ENCODE measurements around the gene SLC1A4.

SLC1A4 gene

GRCh38 chr2:64989126-64989981 lies at the start of gene SLC1A4:
TSS of gene SLC1A4 (plus strand) at chr2:64989399. CDS start at chr2:64989644, 245 bp downstream.
- no peak for FAIRE-seq
- DNase-seq (ENCODE audit: insufficient read length, low spot score) = no peak
- TF ChIP-seq CTCF (IDR thresholded peaks at IDR 0.05; ENCODE audit: insufficient read depth, missing control alignments) = no peak

DNA sequence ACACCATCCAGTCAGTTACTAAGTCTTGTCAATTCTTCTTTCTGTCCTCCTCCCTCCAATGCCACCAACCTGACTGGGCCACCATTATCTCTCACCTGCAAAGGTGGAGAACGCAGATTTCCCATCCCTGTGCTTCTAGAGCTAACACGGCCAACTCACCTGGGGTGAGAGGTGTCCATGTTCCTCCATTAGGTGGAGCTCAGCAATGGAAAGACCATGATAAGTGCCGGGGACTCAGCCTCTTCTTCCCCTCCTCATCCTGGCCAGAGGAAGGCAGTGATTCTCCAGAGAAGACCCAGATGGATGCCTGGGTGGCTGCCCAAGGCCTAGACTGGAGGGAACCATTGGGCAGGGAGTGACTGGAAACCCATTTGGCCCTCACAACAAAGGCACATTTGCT lies 48.1 kb upstream of the SLC1A4 start:
- no peak for FAIRE-seq

GRCh38 chr2:64941801-64942200 lies 47.4 kb upstream of the SLC1A4 start:
- FAIRE-seq = no peak
- DNase-seq (ENCODE audit: insufficient read length, low spot score) = no peak

More for the DNA sequence above, 48.1 kb upstream of the SLC1A4 start:
- no peak for DNase-seq (ENCODE audit: insufficient read length, low spot score)
- TF ChIP-seq CTCF (IDR thresholded peaks at IDR 0.05; ENCODE audit: insufficient read depth, missing control alignments) = no peak

DNA sequence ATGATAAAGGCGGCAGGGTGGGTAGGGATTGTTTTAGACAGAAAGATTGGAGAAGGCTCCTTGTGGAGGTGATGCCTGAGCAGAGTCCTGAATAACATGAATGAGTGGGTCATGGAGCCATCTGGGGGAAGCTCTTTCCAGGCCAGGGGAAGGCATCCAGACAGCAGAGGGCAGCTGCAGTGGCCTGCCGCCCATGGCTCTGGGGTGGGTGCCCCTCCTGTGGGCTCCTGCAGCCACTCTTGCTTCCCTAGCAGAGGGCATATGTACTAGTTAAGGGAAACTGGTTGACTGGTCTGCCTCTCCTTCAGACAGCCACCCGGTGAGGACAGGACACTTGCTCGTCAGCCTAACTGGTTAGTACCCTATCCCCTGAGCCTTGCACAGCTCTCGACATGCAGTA lies 46.5 kb upstream of the SLC1A4 start:
- no peak for DNase-seq (ENCODE audit: insufficient read length, low spot score)
- TF ChIP-seq CTCF (IDR thresholded peaks at IDR 0.05; ENCODE audit: insufficient read depth, missing control alignments) = no peak

More at GRCh38 chr2:64941801-64942200, 47.4 kb upstream of the SLC1A4 start:
- TF ChIP-seq CTCF (IDR thresholded peaks at IDR 0.05; ENCODE audit: insufficient read depth, missing control alignments) = no peak

DNA sequence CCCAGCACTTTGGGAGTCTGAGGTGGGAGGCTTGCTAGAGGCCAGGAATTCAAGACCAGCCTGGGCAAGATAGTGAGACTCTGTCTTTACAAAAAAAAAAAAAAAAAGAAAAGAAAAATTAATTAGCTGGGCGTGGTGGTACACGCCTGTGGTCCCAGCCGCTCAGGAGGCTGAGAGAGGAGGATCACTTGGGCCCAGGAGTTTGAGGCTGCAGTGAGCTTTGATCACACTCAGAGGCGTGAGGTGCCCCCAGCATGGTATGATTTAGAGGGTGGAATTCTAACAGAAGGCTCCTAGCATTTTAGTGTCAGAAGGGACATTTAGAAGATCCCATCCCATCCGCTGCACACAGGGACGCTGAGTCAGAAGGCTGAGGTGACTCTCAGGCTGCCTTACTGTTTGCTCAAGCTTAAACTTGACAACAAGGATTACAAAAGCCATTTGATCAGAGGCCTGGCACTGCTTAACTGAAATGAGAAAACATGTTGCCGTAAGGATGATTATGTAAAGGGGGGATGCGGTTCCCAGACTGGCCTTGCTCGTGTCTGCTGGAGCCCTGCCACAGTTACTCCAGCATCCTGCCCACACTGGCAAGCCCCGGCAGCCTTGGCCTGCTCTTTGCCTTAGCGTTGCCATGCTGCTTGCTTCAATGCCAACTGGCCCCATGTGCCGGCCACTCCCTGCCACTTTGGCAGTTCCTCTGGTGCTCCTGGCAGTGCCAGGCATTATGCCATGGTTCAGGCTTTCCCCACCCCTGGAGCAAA lies 45.6 kb upstream of the SLC1A4 start:
- no peak for FAIRE-seq
- DNase-seq (ENCODE audit: insufficient read length, low spot score) = no peak
- no peak for TF ChIP-seq CTCF (IDR thresholded peaks at IDR 0.05; ENCODE audit: insufficient read depth, missing control alignments)

More for the DNA sequence above, 46.5 kb upstream of the SLC1A4 start:
- no peak for FAIRE-seq

- no peak for TF ChIP-seq CTCF (IDR thresholded peaks at IDR 0.05; ENCODE audit: insufficient read depth, missing control alignments)
- DNase-seq (ENCODE audit: insufficient read length, low spot score) = no peak
- FAIRE-seq = no peak
Measured at GRCh38 chr2:64944484-64944883, 44.7 kb upstream of the SLC1A4 start.
